ENCODE results near the gene FLOT1.
A peak's percentile ranks its signal among the peaks of the same experiment; 100 is the strongest.

Gene FLOT1

GRCh38 chr6:30679765-30680535, 62.5 kb downstream of the FLOT1 start:
- no peak for DNase-seq (ENCODE audit: low spot score)

- DNase-seq (ENCODE audit: low spot score), result peak; percentile 40
Observed at GRCh38 chr6:30678964-30679726, 63.3 kb downstream of the FLOT1 start.
